T follicular helper cell (primary cell): Measurements from ENCODE around the gene RBPJL.

Experiments
- DNase-seq: peaks from one replicate; pipeline ENCODE4 v3.0.0-alpha.2; 2020; ENCODE audit warnings: low read depth

The RBPJL gene

DNA sequence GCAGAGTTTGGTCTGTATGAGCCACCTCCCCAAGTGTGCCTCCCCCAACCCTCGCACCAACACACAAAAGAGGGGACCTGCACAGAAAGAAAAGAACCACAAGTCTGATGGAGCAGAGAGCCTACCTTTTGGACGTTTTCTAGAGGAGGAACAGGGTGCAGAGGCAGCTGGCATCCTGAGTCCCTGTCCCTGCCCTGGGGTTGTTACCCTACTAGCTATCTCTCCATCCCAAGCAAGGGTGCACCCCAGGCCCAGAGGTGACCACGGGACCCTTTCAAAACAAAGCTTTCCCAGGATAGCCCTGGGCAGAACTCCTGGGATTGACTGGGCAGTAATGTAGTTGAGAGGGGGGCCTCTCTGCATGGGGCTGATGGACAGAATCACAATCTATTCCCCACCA is 11.2 kb downstream of the RBPJL start:
- DNase-seq = no peak

DNA sequence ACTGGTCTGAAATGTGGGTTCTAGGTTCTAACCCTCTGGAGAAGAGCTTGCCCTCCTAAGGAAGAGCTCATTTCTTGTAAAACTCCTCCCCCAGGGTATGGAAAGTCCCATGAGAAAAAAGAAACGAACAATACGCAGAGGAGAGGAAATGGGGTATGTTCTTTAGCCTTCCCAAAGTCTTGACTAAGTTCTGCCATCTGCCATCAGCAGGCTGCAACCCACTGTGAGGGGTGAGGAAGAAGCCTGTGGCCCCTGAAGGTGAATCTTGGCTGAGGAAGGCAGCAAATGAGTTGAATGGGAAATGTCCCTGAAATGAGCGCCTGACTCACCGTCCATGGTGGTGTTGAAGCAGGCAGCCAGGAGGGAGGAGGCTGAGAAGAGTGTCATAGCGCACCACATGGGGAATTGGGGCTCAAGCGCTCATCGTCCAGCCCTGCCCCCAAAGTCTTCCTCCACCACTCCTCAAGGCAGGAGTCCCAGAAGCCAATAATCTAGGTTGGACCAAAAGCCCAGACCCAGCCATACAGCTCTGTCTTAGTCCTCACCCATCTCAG is 11.8 kb downstream of the RBPJL start:
- no peak for DNase-seq

DNA sequence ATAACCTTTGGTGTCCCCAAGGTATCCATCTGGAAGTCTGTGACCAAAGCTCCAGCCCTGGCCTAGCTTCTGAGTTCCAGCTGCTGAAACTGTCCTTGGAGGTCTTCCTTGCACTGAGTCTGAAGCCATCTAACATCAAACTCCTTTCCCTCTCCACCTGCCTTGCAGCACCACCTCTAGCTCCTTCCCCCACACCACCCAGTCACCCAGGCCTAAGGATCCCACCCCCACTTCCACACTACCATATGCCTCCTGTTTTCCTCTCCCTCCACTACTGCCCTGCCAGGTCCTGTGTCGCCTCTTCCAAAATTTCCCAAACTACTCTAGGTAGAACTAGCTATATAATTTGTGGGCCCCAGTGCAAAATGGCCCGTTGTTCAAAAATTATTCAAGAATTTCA is 12.3 kb downstream of the RBPJL start:
- no peak for DNase-seq

DNA sequence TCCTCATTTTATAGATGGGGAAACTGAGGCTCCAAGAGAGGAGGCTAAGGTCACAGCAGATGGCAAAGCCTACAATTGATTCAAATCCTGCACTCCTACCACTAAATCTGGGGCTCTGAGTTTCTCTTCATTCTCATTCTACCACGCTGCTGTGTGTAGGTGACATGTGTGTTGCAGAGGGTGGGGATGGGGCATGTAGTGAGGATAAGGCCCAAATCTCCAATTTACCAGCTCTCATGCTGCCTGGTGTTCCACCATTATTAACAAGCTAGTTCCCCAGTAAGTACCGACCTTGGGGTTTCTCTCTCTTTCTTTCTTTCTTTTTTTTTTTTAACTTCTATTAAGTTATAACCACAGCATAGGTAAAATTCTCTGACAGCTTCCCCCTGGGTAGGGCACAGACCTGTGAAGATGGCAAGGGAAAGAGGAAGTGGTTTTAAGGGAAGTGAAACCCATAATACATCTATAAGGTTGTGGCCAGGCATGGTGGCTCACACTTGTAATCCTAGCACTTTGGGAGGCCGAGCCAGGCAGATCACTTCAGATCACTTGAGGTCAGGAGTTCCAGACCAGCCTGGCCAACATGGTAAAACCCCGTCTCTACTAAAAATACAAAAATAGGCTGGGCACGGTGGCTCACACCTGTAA is 14.4 kb downstream of the RBPJL start:
- no peak for DNase-seq

DNA sequence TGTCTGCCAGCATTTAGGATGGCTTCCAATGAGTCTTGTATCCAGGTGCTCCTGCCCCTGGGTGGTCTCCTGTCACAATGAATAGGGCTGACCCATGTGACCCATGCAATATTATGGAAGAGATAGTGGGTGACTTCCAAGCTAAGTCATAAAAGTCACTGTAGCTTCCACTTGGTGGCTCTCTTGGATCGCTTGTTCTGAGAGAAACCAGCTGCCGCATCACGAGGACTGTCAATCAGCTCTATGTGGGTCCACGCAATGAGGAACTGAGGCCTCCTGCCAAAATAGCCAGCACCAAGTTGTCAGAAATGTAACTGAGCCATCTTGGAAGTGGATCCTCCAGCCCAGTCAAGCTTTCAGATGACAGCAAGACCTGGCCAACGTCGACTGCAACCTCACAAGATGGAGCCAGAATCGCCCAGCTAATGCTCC is 16.3 kb downstream of the RBPJL start:
- no peak for DNase-seq

DNA sequence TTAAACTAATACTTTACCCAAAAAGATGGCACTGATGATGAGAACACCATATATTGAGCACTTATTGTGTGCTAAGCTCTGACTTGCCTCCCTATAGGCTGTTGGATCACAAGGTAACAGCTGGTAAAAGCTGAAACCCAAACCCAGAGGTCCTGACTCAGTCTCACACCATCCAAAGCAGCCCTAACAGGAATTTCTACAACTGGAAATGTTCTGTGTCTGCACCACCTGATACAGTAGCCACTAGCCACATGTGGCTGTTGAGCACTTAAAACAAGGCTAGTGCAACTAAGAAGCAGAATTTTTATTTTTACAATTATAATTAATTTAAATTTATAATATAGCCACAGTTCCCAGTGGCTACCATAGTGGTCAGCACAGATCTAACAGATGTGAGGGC is 17.1 kb downstream of the RBPJL start:
- DNase-seq = no peak

DNA sequence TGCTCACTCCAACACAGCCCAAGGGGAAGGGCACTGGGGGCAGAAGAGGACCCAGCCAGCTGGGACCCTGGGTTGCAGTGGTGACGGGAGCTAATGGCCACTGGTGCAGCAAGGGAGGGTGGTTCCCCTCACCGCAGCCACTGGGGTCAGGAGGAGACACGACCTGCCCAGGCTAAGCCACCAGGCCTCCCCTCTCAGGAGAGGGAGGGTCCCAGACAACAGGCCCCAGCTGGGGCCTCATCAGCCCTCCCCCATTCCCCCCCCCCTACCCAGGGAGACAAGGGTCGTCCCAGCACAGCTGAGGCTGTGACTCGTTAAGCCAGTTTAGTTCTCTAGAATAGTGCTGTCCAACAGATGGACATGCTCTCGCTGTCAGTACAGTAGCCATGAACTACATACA is 18.7 kb downstream of the RBPJL start:
- no peak for DNase-seq

DNA sequence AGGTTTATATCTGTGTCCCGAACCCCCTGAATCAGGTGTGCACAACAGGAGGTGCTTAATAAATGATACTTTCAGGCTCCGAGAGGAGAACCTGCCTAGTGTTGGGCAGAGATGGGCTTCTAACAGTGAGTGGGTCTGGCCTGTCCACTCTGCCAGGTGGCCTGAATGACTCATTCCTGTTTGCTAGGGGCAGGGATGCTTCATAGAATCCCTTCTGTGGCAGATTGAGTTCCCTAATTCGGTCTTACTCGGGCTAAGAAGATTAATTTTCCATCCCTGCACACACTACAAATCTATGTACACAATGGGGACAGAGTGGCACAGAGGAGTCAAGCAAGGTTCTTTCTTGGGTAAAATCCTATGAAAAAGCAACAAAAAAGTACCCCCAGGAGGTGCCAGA is 21.8 kb downstream of the RBPJL start:
- no peak for DNase-seq

DNA sequence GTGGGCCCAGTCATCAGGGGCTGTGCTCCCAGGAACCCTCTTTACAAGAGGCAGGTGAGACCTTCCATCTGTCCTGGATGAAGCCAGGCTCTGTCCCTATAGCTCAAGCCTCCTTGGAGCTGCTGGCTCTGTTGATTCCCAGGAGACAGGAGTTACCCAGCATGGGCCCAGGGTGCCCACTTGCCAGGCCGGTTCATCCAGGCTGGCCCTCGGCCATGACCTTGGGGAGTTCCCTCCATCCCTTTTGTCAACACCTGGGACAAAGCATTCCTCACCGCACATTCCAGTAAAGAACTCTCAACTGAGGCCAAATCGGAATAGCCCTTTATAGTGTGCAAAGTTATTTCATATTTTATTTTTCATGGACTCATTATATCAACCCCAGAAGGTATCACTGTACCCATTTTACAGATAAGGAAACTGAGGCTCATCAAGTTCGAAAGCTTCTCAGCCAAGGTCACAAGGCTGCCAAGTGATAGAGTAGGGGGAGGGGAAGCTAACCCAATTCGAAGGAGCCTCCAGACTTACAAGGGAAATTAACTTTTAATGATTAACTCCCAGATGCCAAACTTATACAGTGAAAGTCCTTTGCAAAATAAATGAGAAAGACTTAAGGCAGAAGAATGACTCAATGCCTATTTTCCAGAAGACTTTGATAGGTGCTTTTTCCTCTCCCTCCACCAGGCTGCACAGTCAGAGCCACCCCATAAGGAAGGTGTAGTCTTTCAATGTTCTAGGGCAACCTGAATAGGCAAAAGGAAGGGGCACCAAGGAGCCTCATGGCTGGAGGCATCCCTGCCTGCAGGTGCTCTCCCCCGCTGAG is 23.1 kb downstream of the RBPJL start:
- DNase-seq = no peak

DNA sequence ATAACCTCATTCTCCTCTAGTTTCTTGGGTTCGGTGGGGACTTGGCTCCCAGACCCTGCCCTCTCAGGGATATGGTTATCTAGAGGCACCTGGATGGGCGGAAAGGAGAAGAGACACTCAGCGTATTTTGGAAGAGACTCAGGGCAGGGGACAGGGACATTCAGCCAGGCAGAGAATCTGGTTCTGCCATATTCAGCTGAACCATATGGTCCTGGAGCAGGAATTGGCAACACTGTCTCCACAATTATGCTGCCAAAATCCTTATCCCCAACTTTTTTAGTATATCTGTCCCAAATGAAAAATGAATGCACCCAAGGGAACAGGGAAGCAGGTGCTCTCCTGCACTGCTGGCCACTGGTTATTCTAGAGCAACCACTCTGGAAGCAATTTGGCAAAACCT is 23.8 kb downstream of the RBPJL start:
- no peak for DNase-seq

DNA sequence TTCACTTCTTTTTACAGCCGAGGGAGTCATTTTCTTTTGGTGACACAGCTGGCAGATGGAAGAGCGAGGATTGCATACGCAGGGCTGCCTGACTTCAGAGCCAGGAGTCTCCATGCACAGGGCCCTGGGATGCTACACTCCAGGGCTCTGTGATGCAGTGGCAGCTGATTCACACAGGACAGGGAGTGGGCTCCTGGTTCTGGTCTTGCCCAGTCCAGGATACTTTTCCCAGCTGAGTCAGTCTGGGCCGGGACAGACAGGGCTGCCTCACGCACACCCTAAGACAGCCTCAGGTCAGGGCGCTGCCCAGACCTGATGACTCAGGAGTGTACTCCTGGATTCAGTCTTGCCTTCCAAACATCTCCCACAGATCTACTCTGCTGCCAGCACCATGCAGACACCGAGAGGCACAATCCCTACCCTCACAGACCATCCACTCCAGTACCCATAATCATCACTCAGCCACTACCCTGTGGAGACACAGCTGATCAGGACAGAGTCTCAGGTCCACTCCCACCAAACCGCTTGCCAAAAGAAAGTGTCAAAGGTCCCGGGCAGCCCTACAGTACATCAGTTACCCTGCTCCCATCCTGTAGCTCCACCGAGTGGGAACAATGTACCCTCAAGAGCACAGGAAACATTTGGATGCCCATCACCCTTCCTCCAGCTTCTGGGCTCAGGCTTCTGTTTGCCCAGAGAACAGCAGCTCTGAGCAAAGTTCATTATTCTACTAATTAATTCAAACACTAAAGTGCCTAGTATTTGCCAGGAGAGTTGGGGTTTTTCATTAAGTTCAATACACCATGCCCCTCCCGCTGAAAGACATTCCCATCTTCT is 30.1 kb downstream of the RBPJL start:
- no peak for DNase-seq

DNA sequence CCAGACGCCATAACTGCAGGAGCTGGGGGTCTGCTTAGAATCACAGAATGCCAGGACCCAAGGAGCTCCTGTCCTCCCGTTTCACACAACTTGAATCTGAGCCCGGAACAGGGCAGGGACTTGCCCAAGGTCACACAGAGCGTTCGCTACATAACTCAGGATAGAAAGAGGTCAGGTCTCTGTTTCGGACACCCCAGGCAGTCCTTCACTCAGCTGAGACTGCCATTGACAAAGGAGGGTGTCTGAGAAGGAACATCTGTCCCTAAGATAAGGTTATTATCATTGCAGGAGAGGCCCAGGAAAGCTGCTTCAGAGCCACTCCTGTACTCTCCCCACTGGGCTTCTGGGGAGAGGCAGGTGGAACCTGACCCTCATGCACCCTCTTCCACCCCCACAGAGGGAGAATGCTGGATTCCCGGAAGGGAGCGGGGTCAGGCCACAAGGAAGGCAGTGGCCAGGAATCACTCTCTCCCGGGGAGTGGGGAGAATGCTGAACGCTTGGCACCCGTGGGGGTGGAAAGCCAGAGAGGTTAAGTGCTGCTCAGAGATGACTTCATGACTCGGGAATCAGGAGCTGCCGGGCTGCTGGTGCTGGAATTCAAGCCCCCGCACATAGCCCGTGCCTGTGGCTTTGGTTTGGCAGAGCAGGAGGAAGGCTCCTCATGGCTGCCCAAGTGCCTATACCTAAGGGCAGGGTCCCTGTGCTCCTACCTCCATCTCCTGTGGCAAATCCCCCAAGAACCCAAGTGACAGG is 30.9 kb downstream of the RBPJL start:
- DNase-seq = no peak

DNA sequence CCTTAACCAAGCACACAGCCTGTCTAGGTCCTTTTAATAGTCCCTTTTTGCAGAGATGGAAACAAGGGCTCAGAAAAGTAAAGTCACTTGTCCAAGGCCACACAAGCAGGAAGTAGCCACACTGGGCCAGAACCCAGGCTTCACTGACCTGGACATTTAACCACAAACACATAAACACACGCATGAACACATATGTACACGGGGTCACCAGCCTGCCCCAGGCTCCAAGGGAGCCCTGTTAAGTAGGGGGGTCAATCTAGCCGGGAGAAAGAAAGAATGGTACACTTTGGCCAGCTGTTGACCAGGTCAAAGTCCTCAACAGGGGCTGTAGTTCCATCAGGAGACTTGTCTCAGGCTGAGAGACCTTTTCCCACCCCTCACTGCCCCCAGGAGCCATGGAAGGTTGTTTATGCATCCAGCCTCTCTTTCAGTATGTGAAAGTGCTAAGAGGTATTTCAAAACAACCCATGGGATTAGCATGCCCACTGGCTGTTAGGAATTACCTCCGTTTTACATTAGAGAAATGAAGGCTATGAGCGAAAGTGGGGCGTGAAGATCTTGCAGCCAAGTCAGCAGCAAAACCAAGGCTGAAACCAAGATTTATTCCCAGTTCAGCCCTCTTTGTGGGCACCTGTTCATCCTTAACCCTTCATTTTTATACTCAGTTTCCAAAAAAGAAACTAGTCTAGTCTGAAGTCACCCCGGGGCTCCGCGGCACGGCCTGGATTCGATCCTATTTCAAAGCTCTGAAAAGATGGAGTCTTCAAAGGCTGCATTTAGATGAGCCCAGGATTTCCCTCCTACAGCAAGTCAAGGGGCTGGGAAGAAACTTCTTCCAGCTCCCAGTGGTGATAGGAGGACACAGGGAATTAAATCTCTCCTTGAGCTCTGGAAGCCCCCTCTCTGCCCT is 31.7 kb downstream of the RBPJL start:
- DNase-seq = no peak

DNA sequence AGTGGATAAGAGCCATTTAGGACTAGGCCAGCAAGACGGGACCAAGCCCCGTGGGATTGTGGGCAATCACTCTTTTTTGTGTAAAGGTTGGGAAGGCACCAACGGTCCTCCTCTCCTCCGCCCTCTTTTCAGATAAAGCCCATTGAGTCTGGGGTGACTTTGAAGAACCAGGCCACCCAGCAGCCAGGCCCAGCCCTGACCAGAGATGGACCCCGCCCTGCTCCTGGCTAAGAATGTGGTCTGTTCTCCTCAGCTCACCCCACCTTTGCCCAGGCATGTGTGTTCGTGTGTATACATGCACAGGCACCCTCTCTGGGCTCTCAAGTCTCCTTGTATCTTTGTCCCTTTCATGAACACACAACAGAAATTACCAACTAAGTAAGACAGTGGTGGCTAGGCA is 32.4 kb downstream of the RBPJL start:
- no peak for DNase-seq

DNA sequence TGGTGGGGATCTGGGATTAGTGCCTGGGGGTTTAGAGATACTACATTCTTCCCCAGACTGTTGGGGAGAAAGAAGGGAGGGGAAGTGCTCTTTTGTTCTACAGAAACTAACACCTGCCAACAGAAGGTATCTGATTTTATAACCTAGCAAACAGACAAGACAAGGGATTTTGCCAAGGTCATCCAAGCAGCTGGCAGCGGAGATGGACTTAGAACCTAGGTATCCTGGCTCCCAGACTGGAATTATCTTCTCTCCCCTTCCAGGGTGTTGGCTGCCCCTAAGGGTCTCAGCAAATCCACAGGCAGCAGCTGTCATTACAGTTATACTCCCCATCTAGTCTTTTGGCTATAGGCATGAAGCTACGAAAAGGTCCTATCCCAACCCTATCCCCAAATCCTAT is 33.2 kb downstream of the RBPJL start:
- DNase-seq = no peak

DNA sequence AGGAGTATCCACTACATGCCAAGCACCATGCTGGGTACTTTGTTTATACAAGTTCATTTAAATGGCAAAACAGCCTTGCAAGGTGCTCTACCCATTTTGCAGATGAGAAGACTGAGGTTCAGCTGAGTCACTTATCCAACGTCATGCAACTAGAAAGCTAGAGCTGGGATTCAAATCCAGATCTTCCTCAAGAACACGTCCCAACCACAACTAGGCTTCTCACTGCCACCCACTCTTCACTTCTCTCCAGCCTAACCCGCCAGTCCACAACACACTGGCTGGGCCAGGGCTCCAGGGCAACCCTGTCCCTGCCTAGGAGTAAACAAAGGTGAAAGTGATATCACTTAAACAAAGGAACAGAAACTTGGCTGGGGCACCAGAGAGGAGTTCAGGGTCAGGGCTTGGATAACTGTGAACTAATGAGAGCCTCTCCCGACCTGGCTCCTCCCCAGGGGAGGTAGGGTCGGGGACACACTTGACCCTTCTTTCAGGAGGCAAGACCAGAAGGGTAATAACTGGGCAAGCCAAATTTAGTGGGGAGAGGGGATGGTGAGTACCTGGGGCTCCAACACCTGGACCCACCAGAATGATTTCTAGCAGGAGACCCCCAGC is 33.7 kb downstream of the RBPJL start:
- no peak for DNase-seq

DNA sequence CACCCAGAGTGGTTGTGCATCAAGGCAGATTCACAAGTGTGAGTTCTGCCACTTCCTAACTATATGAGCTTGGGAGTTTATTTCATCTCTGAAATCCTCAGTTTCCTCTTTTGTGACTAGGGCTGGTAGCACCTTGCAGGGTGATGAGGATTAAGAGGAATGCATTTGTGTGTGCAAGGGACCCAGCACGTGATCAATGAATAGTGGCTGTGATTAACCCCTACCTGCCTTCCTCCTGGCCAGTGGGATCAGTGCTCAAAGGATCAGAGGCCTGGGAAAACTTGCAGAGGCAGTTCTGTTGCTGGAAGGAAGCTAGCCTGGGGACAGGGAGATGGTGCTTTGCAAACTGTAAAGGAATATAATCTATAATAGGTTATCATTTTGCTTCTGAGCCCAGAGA is 34.3 kb downstream of the RBPJL start:
- DNase-seq = no peak

DNA sequence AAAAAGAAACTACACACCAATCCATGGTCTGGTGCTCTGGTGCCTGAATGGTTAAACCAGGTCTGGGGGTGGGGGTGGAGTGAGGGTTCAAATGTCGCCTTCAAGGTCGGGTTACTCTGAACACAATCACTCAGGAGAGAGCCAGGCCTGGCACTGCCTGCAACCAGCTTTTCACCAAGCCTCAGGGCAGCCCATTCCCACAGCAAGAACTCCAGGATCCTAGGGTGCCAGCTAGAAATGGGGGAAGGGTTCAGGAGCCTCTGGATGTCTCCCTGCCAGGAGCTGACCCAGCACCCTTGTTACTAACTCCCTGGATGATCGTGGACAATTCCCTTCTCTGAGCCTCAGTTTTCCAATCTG is 34.9 kb downstream of the RBPJL start:
- DNase-seq = no peak

DNA sequence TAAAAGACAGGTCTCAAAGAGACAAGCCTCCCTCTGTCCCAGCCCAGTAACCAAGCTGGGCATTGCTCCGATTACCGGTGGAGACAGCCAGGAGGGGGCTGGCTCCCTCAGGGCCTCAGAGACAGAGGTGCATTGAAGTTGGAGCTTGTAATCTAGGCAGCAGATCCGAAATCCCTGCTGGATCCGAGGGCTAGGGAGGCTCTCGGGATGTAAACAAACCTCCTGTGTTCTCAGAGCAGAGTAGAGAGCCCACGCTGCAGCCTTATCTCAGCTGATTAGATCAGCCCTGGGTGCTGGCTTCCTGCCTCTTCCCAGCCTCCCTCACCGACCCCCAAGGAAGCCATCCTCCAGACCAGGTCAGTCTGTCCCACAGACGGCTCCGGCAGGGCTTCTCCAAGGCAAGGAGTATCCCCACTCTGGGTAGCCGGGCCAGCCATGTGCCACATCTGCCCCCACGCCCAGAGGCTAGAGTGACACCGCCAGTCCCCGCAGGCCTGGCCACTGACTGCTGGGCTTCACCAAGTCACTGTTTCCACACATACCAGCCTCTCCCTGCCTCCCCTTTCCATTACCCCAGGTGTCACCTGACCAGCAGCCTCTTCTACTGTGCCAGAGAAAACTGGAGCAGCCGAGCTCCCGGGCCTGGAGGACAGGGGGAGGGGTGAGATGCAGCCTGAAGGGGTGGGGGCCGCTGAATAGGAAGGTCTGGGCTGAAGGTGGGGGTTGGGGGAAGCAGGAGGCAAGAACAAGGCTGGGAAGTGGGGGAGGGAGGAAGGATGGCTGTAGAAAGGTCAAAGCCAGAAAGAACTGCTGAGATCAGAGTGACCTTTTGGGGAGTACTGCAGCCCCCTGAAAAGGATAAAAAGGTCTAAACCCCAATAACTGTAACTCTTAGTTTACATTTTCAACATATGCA is 35.6 kb downstream of the RBPJL start:
- DNase-seq = no peak
